ENCODE measurements around the gene PRSS27. TPM values are rescaled to one million over a fixed set of nuclear protein-coding genes. Genes with fewer than 3 reads are reported as not detected.

Gene PRSS27
- total and polyA plus RNA-seq, 2 of the 8 experiments (the other 6 are each of a cell fraction or from before 2014, with no cell fraction given) = 1.3 to 7.5 TPM

- H3K23ac ChIP-seq (ENCODE audit: insufficient read length) = no peak overlapping the region
- no peak overlapping the region for H2BK12ac ChIP-seq (ENCODE audit: low read depth, low read length)
- no peak overlapping the region for H3K4ac ChIP-seq (replicated peaks; ENCODE audit: insufficient read length, low read depth, low read length)
- no peak overlapping the region for H3K9ac ChIP-seq (replicated peaks in 1 of 4; ENCODE audit: extremely low read depth in 1 of 4, low read depth in 3 of 4, low read length in 3 of 4)
- no peak overlapping the region for H3K56ac ChIP-seq (replicated peaks; ENCODE audit: insufficient read length, low read depth, low read length)
- H2BK5ac ChIP-seq (ENCODE audit: low read depth, low read length) = no peak overlapping the region
- FAIRE-seq (no peak), DNase-seq (ENCODE audit: low read depth in 1 of 2, low spot score in 2 of 2) (no peak)
- no peak overlapping the region for H2AFZ ChIP-seq (ENCODE audit: low read length)
- H4K20me1 ChIP-seq (replicated peaks in 1 of 2; ENCODE audit: control insufficient read depth in 1 of 2, insufficient read depth in 2 of 2, low read length in 2 of 2) = peaks cover 4 to 23% of the 10 kb centered on the region in 2 experiments
- no peak overlapping the region for H3K27ac ChIP-seq (ENCODE audit: low read depth, low read length)
- WGBS, 2 experiments (ENCODE audit: extremely low coverage in 1 of 2, insufficient coverage in 1 of 2, insufficient read length in 1 of 2, insufficient replicate concordance in 2 of 2, low coverage in 1 of 2, low lambda C conversion rate in 2 of 2, missing lambda C conversion rate in 1 of 2) = 94% methylated on average over 11 of the region's 22 CpGs; no CpG with 5 or more reads in 1 of the 2 experiments
- H2AK5ac ChIP-seq (ENCODE audit: low read depth, low read length) = no peak overlapping the region
- H3K9me3 ChIP-seq (ENCODE audit: insufficient read depth in 2 of 2, low read depth in 1 of 2, low read length in 1 of 2) = no peaks in the 10 kb centered on the region
- H3K79me2 ChIP-seq (ENCODE audit: control insufficient read depth in 1 of 2, insufficient read depth in 2 of 2, low read length in 2 of 2) = no peaks in the 10 kb centered on the region
- H2BK20ac ChIP-seq (ENCODE audit: low read length) = no peak overlapping the region
- H3K4me1 ChIP-seq (replicated peaks in 1 of 4; ENCODE audit: control insufficient read depth in 3 of 4, insufficient read depth in 4 of 4, low read length in 3 of 4) = no peaks in the 10 kb centered on the region
- H3K23me2 ChIP-seq (ENCODE audit: low read depth, low read length) = peaks cover 2% of the 10 kb centered on the region; the same call in 1 of the 2 replicates
- H3K4me3 ChIP-seq (ENCODE audit: extremely low read depth in 1 of 4, insufficient read depth in 2 of 4, low read depth in 3 of 4, low read length in 4 of 4) = no peak overlapping the region
- ChIA-PET CTCF (ENCODE audit: partially characterized antibody) (no interaction called here), POLR2A (ENCODE audit: partially characterized antibody) (no interaction called here)
- no peak overlapping the region for H4K91ac ChIP-seq (replicated peaks; ENCODE audit: insufficient read length, low read length)
- no peak overlapping the region for H3K18ac ChIP-seq (ENCODE audit: extremely low read depth, low read length)
- H4K5ac ChIP-seq (ENCODE audit: insufficient read length, low read depth, low read length) = no peak overlapping the region
- H3K14ac ChIP-seq (ENCODE audit: insufficient read length) = no peak overlapping the region
- H3K27me3 ChIP-seq (replicated peaks in 1 of 4; ENCODE audit: control insufficient read depth in 3 of 4, extremely low read depth in 1 of 4, insufficient read depth in 3 of 4, low read length in 3 of 4) = no peaks in the 10 kb centered on the region
- H2BK15ac ChIP-seq (ENCODE audit: low read length) = no peak overlapping the region
- no peak overlapping the region for H3K4me2 ChIP-seq (ENCODE audit: insufficient read depth in 1 of 2, low read depth in 2 of 2, low read length in 2 of 2)
- no peak overlapping the region for H4K8ac ChIP-seq (ENCODE audit: extremely low read depth, insufficient read depth, low read length)
- H3K36me3 ChIP-seq (ENCODE audit: control insufficient read depth in 2 of 4, insufficient read depth in 4 of 4, low read length in 3 of 4) = peaks cover 4 to 20% (median 13%) of the 10 kb centered on the region in 4 experiments; a peak in 5 of 8 replicates
- no peak overlapping the region for H2BK120ac ChIP-seq (replicated peaks; ENCODE audit: low read depth, low read length)
- H3K79me1 ChIP-seq (ENCODE audit: low read depth, low read length) = no peaks in the 10 kb centered on the region
- TF ChIP-seq BCL11A (IDR thresholded peaks at IDR 0.05; ENCODE audit: low read depth in 2 of 2, low read length in 2 of 2) = no peak
- no peak for TF ChIP-seq CHD2 (IDR thresholded peaks at IDR 0.05; ENCODE audit: low read length)
Observed at GRCh38 chr16:2706611-2707311, 13.3 kb downstream of the PRSS27 start.
